Thoracic aorta (tissue), 2 donors: ENCODE results near the gene ARHGEF16. TPM values are rescaled to one million over a fixed set of nuclear protein-coding genes. Genes with fewer than 3 reads are reported as not detected.
A peak's percentile ranks its signal among the peaks of the same experiment; 100 is the strongest.

Experiments used
- ATAC-seq: fragments of 150-250 bp; one replicate; pipeline ENCODE4 v1.8.0; 2017; ENCODE audit warnings: low read depth; ENCODE audit not compliant: insufficient number of reproducible peaks, low FRiP score
- DNase-seq: peaks from one replicate; pipeline ENCODE4 v3.0.0-alpha.2; 2020; ENCODE audit warnings: low spot score
- H3K27ac ChIP-seq, 2 donors: fragments of 200-600 bp; sonication (generic); 1 replicate in 1 of 2; 2 replicates in 1 of 2; pipeline ENCODE4 v1.5.1; 2016; ENCODE audit warnings: mild to moderate bottlenecking in 2 of 2, moderate library complexity in 2 of 2
- H3K27me3 ChIP-seq: fragments of 200-600 bp; sonication (generic); replicated peaks from 2 replicates; pipeline ENCODE4 v1.6.0; 2016; ENCODE audit warnings: mild to moderate bottlenecking; ENCODE audit not compliant: insufficient read depth
- H3K36me3 ChIP-seq: fragments of 200-600 bp; sonication (generic); one replicate; pipeline ENCODE4 v1.5.1; 2016
- H3K4me1 ChIP-seq, 2 donors: fragments of 200-600 bp; sonication (generic); 1 replicate in 1 of 2; 2 replicates in 1 of 2; pipeline versions ENCODE4 v1.5.1 to v1.6.0; 2016; ENCODE audit warnings: low read depth in 2 of 2, mild to moderate bottlenecking in 1 of 2; ENCODE audit not compliant: control insufficient read depth in 1 of 2
- H3K4me3 ChIP-seq: fragments of 200-600 bp; sonication (generic); 2 replicates; pipeline ENCODE4 v1.5.1; 2016; ENCODE audit warnings: mild to moderate bottlenecking
- H3K9me3 ChIP-seq: fragments of 200-600 bp; sonication (generic); 2 replicates; pipeline ENCODE4 v1.5.1; 2016
- CTCF ChIP-seq: fragments of 200-600 bp; sonication (generic); IDR thresholded peaks from one replicate; pipeline ENCODE4 v1.5.1; 2019; ENCODE audit warnings: antibody characterized with exemption
- total RNA-seq, 2 donors: library from RNA; depleted of rRNA; stranded (reverse); fragments of >200 nt; gene quantifications; one replicate each; pipeline versions ENCODE4 v1.1.0 to v1.2.3, GENCODE V29; 2016

The ARHGEF16 gene
- total RNA-seq, 2 donors from 2014 or later: 1.6 to 2.4 TPM

GRCh38 chr1:3488432-3488831 is 34.0 kb downstream of the ARHGEF16 start:
- H3K4me1 ChIP-seq: no peaks in the 10 kb centered on the region
- H3K4me3 ChIP-seq: no peak overlapping the region
- no peak for TF ChIP-seq CTCF
- H3K27me3 ChIP-seq: no peaks in the 10 kb centered on the region
- no peak overlapping the region for H3K27ac ChIP-seq
- DNase-seq: no peak
- H3K9me3 ChIP-seq: peaks cover 10% of the 10 kb centered on the region
- no peak for ATAC-seq
- H3K36me3 ChIP-seq: peaks cover 25% of the 10 kb centered on the region

- Histone ChIP-seq H3K4me1 (no peaks in the 10 kb centered on the region), H3K27ac (no peak overlapping the region), H3K9me3 (peaks cover 10% of the 10 kb centered on the region), H3K4me3 (no peak overlapping the region), H3K27me3 (no peaks in the 10 kb centered on the region), H3K36me3 (peaks cover 30% of the 10 kb centered on the region)
- ATAC-seq (no peak), DNase-seq (no peak)
- no peak for TF ChIP-seq CTCF
These were observed 35.7 kb downstream of the ARHGEF16 start for GRCh38 chr1:3490046-3490745.

GRCh38 chr1:3491291-3492246 is 37.1 kb downstream of the ARHGEF16 start:
- ATAC-seq (peak; percentile 38), DNase-seq (peak; percentile 19)
- H3K27ac ChIP-seq: no peak overlapping the region
- H3K36me3 ChIP-seq: peaks cover 39% of the 10 kb centered on the region
- H3K4me3 ChIP-seq: no peak overlapping the region
- H3K4me1 ChIP-seq: no peaks in the 10 kb centered on the region
- no peaks in the 10 kb centered on the region for H3K27me3 ChIP-seq
- TF ChIP-seq CTCF: peak; percentile 100
- H3K9me3 ChIP-seq: peaks cover 10% of the 10 kb centered on the region

GRCh38 chr1:3492545-3493246 is 38.2 kb downstream of the ARHGEF16 start:
- no peaks in the 10 kb centered on the region for H3K4me1 ChIP-seq
- no peak overlapping the region for H3K27ac ChIP-seq
- H3K9me3 ChIP-seq: peaks cover 10% of the 10 kb centered on the region
- no peak for TF ChIP-seq CTCF
- H3K27me3 ChIP-seq: no peaks in the 10 kb centered on the region
- peaks cover 47% of the 10 kb centered on the region for H3K36me3 ChIP-seq
- no peak for DNase-seq
- no peak overlapping the region for H3K4me3 ChIP-seq
- no peak for ATAC-seq
